Activated CD8-positive, alpha-beta memory T cell treated with anti-CD3 and anti-CD28 coated beads for 36 hours (primary cell): Measurements from ENCODE around the gene UBASH3A. TPM values are rescaled to one million over a fixed set of nuclear protein-coding genes. Genes with fewer than 3 reads are reported as not detected.

Source experiments
- CTCF ChIA-PET: fragments of 350-600 bp; sonication (Branson Sonifier 250); formaldehyde crosslinking; loops from one replicate; lab custom pipeline; 2021; ENCODE audit warnings: antibody characterized with exemption; lab: Charles Lee
- POLR2A ChIA-PET: fragments of 350-600 bp; sonication (Branson Sonifier 250); formaldehyde crosslinking; loops from one replicate; lab custom pipeline; 2021; ENCODE audit warnings: antibody characterized with exemption; lab: Charles Lee
- total RNA-seq, 2 experiments: library from RNA; stranded (reverse); gene quantifications; one replicate each; pipeline ENCODE4 v1.2.3, GENCODE V29; 2021

Gene UBASH3A
- total RNA-seq, 2 experiments from 2014 or later = 27.4 to 28.2 TPM

- POLR2A ChIA-PET = no interaction called here
Observed at GRCh38 chr21:42432695-42433094, 29.0 kb downstream of the UBASH3A start.

GRCh38 chr21:42433946-42434551, 30.3 kb downstream of the UBASH3A start:
- CTCF ChIA-PET = no interaction called here
- POLR2A ChIA-PET = no interaction called here

More at GRCh38 chr21:42432695-42433094, 29.0 kb downstream of the UBASH3A start:
- CTCF ChIA-PET = interaction anchor here (0.9 kb wide), 1 partner anchor 95 kb away, joined by 3 read pairs; no protein-coding TSS in a partner anchor

DNA sequence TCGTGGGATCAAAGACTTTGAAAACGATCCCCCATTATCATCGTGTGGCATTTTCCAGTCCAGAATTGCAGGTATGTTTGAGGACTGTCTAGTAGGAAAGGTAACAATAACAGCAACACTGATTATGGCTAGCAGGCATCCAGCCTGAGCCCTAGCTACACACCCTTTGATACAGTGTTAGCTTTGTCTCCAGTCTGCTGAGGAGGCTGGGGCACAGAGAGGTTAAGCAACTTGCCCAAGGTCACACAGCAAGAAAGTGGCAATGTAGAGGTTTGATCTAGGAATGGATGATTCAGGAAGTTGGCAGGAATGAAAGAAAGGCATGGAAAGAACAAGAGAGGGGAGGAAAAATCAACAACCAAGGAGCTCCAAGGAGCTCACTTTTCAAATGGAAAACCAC, 31.2 kb downstream of the UBASH3A start:
- ChIA-PET POLR2A (no interaction called here), CTCF (no interaction called here)

GRCh38 chr21:42435401-42435800, 31.7 kb downstream of the UBASH3A start:
- CTCF ChIA-PET = no interaction called here

GRCh38 chr21:42435833-42436232, 32.1 kb downstream of the UBASH3A start:
- CTCF ChIA-PET = no interaction called here

More at GRCh38 chr21:42435401-42435800, 31.7 kb downstream of the UBASH3A start:
- POLR2A ChIA-PET = no interaction called here

GRCh38 chr21:42436914-42437313, 33.2 kb downstream of the UBASH3A start:
- ChIA-PET POLR2A (interaction anchor here (0.5 kb wide), 1 partner anchor 38 kb away, joined by 4 read pairs; no protein-coding TSS in a partner anchor), CTCF (no interaction called here)

More at GRCh38 chr21:42435833-42436232, 32.1 kb downstream of the UBASH3A start:
- POLR2A ChIA-PET = no interaction called here

DNA sequence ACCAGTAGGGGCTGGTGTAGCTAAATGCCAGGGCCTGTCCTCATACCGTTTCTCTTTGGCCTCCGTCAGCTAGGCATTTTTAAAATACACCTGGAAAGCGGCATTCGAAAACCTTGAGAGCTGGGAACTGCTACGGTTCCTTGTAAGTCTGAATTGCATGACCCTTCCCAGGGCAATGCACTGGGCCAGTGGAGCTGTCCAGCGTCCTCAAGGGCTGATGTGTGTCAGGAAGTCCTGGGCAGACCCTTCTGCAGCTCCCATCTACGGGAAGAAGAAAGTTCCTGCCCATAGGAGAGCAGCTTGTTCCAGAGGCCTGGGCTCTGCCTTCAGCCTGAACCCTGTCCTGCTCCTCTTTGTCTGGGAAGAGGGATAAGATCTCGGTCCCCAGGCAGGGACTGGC, 34.1 kb downstream of the UBASH3A start:
- POLR2A ChIA-PET = no interaction called here
- CTCF ChIA-PET = interaction anchor here (0.7 kb wide), 1 partner anchor 128 kb away, joined by 4 read pairs; no protein-coding TSS in a partner anchor

- ChIA-PET POLR2A (no interaction called here), CTCF (interaction anchor here (0.7 to 1.1 kb wide), 2 partner anchors 23 to 129 kb away, joined by 3 to 4 read pairs; no protein-coding TSS in a partner anchor)
Observed at GRCh38 chr21:42438316-42439205, 34.9 kb downstream of the UBASH3A start.

GRCh38 chr21:42439284-42440186, 35.8 kb downstream of the UBASH3A start:
- POLR2A ChIA-PET = no interaction called here

DNA sequence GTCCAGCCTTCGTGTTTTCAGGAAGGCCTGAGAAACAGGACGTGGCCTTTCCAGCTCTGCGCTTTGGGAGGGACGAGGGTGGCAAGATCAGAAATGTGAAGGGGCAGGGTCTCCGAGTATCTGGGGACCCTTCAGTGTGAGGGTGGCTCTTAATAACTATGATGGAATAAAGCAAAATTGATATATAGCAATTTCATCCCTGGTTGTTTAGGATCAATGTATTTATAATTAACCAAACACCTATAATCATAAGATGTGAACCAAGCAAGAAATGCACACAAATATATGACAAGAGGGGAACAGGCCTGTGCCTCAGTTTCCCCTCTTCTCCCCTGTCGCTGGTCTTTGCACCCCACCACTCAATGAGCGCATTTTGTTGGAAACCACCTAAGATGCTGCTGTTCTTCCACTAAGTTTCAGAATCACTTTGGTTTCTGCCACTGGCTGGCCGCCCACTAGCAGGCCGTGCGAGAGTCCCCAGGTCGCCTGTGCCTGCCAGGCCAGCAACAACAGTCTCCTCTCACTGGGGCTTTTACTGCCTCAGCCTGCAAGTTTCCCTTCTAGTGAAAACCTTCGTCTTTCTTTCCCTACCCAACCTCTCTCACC, 36.6 kb downstream of the UBASH3A start:
- ChIA-PET CTCF (no interaction called here), POLR2A (interaction anchor here (0.6 kb wide), 1 partner anchor 220 kb away, joined by 3 read pairs; no protein-coding TSS in a partner anchor)

More at GRCh38 chr21:42439284-42440186, 35.8 kb downstream of the UBASH3A start:
- CTCF ChIA-PET = interaction anchor here (1.1 kb wide), 1 partner anchor 24 kb away, joined by 3 read pairs; no protein-coding TSS in a partner anchor

DNA sequence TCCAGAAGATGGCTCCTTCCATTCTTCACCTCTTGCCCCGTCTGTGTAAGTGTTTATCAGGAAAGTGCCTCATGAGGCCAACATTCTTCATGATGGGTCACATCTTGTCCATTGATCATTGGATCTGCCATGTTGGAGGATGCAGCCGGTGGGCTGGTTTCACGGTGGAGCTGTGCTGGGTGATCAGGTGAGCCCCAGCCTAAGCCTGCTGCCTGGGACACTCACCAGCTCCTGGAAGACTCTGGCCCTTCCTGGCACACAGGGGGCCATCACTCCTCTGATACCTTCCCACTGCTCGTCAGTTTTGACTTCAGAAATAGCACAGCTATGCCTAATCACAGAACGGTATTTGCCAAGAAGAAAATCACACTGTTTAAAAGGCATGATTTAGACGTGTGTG, 38.3 kb downstream of the UBASH3A start:
- CTCF ChIA-PET = no interaction called here
- POLR2A ChIA-PET = interaction anchor here (0.7 kb wide), 1 partner anchor 86 kb away, joined by 10 read pairs; no protein-coding TSS in a partner anchor

GRCh38 chr21:42443181-42443785, 39.6 kb downstream of the UBASH3A start:
- ChIA-PET POLR2A (interaction anchor here (0.6 kb wide), 1 partner anchor 60 kb away, joined by 3 read pairs; no protein-coding TSS in a partner anchor), CTCF (interaction anchor here (1.0 kb wide), 1 partner anchor 62 kb away, joined by 3 read pairs; no protein-coding TSS in a partner anchor)

DNA sequence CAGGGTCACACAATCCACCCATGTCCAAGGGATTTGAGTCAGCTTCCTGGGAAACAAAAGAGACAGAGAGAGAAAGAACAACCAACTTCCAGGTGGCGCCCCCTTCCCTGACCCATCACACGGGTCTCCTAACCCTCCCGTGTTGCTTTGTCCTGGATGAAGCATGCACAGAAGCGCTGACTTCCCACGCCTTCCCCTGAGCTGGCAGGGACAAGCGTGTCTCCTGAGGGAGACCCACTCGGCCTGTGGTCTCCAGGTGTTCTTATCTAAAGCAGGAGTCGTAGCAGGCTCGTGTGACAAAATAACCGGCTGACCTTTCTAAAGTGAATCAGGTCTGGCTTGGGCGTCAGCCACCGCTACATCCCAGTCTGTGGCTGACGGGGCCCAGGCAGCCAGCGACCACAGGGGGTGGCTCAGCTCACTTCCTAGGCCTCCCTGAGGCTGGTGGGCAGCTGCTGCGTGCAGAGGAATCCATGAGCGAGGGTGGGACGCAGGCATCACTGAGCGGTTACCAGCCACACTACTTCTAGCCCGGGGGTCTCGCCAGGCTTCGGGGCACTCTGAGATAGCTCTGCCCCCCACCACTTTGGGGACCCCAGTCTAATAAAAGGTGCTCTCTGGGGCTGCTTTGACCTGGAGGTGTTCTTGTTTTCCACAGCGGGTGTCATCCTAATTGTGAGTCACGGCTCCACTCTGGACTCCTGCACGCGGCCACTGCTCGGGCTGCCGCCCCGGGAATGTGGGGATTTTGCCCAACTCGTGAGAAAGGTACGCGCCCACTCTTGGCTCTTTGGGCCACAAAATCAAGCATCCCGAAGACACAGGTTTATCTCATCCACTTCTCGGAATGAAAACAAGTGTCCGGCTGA, 40.4 kb downstream of the UBASH3A start:
- CTCF ChIA-PET = interaction anchor here (0.7 kb wide), 1 partner anchor 52 kb away, joined by 3 read pairs; no protein-coding TSS in a partner anchor
- POLR2A ChIA-PET = interaction anchor here (0.6 kb wide), 1 partner anchor 61 kb away, joined by 3 read pairs; no protein-coding TSS in a partner anchor

DNA sequence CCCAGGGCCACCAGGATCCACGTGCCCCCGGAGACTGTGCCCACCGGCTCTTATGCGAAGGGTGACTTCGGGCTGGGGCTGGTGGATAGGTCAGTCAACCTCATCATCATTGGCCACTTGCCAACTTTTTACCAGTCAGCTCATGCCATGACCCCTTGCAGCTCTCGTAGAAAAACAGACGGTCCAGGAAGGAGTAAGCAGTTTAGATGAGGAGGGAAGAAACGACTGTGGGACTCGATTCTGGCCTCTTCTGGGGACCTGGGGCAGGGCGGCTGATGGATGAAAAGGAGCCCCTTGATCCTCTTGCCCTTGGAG, 41.0 kb downstream of the UBASH3A start:
- POLR2A ChIA-PET = no interaction called here
- CTCF ChIA-PET = interaction anchor here (0.7 kb wide), 1 partner anchor 53 kb away, joined by 3 read pairs; no protein-coding TSS in a partner anchor

DNA sequence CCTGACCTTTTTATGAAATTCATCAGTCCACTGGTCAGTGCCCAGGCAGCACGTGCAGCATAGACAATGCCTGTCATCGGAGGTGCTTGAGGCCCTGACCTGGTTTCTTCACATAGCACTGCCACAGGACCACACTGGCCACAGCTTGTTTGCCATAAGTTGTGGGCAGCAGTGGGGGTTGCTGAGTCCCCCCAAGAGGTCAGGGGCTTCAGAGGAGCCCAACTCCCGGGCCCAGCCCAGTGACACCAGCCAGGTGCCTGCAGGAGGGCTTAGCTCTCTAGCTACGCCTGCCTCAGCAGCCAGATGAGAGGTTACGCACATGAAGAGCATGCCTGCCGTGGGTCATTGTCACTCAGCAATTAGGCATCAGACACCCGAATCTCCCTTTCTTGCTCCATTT, 41.6 kb downstream of the UBASH3A start:
- ChIA-PET CTCF (no interaction called here), POLR2A (interaction anchor here (0.6 kb wide), 1 partner anchor 519 kb away, joined by 4 read pairs; no protein-coding TSS in a partner anchor)

DNA sequence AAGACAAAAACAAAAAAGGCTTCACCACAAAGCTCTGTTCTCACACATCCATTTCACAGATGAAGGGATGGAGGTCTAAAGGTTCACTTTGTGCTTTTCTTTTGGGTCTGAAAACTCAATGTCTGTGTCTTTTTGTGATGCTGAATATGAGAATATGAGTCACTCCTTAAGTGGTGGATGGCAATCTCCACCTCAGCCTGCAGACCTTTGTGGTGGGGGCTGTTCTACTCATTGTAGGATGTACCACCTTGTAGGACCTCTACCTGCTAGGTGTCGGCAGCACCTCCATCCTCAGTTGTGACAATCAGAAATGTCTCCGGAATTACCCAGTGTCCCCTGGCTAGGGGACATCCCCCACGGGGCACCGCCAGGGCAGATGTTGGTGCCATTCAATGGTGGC, 42.8 kb downstream of the UBASH3A start:
- CTCF ChIA-PET = no interaction called here
- POLR2A ChIA-PET = no interaction called here

GRCh38 chr21:42447182-42447581, 43.5 kb downstream of the UBASH3A start:
- POLR2A ChIA-PET = no interaction called here
- CTCF ChIA-PET = no interaction called here
